HG03108 (cell line): ENCODE data around the gene CDC42BPA.
"Not testable (repeated sequence)": the region's sequence is repeated elsewhere in the genome, so short reads cannot be mapped to it uniquely, and the experiment has no call there.

Source experiments
- ATAC-seq: cut with Tn5 transposase; IDR thresholded peaks from one replicate; pipeline ENCODE4 v1.9.1; 2021; ENCODE audit warnings: moderate library complexity; ENCODE audit not compliant: unreplicated experiment

The CDC42BPA gene

GRCh38 chr1:226999579-226999978 lies 318.7 kb downstream of the CDC42BPA start:
- ATAC-seq = not testable (repeated sequence)

GRCh38 chr1:226995365-226996332 lies 322.6 kb downstream of the CDC42BPA start:
- peak; percentile 92 for ATAC-seq

- no peak for ATAC-seq
These were observed 323.5 kb downstream of the CDC42BPA start for GRCh38 chr1:226994586-226995364.

GRCh38 chr1:226993814-226994585 lies 324.3 kb downstream of the CDC42BPA start:
- ATAC-seq = no peak

GRCh38 chr1:226991920-226992319 lies 326.4 kb downstream of the CDC42BPA start:
- ATAC-seq = no peak

- peak; percentile 61 for ATAC-seq
These were observed 328.1 kb downstream of the CDC42BPA start for GRCh38 chr1:226990133-226990716.

- ATAC-seq = no peak
These were observed 329.0 kb downstream of the CDC42BPA start for GRCh38 chr1:226989085-226989920.

- ATAC-seq = no peak
These were observed 330.0 kb downstream of the CDC42BPA start for GRCh38 chr1:226988334-226988666.

- ATAC-seq = no peak
These were observed 330.5 kb downstream of the CDC42BPA start for GRCh38 chr1:226987623-226988333.

- no peak for ATAC-seq
These were observed 331.1 kb downstream of the CDC42BPA start for GRCh38 chr1:226987179-226987536.

GRCh38 chr1:226986496-226987178 lies 331.7 kb downstream of the CDC42BPA start:
- no peak for ATAC-seq

- no peak for ATAC-seq
These were observed 332.3 kb downstream of the CDC42BPA start for GRCh38 chr1:226985839-226986463.

GRCh38 chr1:226985239-226985838 lies 333.0 kb downstream of the CDC42BPA start:
- no peak for ATAC-seq

GRCh38 chr1:226984521-226985238 lies 333.6 kb downstream of the CDC42BPA start:
- no peak for ATAC-seq

GRCh38 chr1:226983992-226984364 lies 334.3 kb downstream of the CDC42BPA start:
- ATAC-seq = no peak

- no peak for ATAC-seq
These were observed 334.9 kb downstream of the CDC42BPA start for GRCh38 chr1:226983247-226983991.
